Sigmoid colon (tissue), 7 donors: ENCODE results near the gene NPHP4. TPM values are rescaled to one million over a fixed set of nuclear protein-coding genes. Genes with fewer than 3 reads are reported as not detected.

ENCODE experiments used
- DNase-seq: peaks from one replicate; pipeline ENCODE4 v3.0.0-alpha.2; 2019
- H3K27ac ChIP-seq, 4 donors: fragments of 200-600 bp; sonication (generic); one replicate each; pipeline ENCODE4 v1.5.1; 2016 to 2019; ENCODE audit warnings: mild to moderate bottlenecking in 1 of 4
- H3K27me3 ChIP-seq, 3 donors: fragments of 200-600 bp; sonication (generic); one replicate each; pipeline ENCODE4 v1.5.1; 2019; ENCODE audit warnings: mild to moderate bottlenecking in 1 of 3
- H3K36me3 ChIP-seq, 4 donors: fragments of 200-600 bp; sonication (generic); one replicate each; pipeline ENCODE4 v1.5.1; 2016 to 2019
- H3K4me1 ChIP-seq, 4 donors: fragments of 200-600 bp; sonication (generic); one replicate each; pipeline ENCODE4 v1.5.1; 2017 to 2019
- H3K4me3 ChIP-seq, 4 donors: fragments of 200-600 bp; sonication (generic); one replicate each; pipeline ENCODE4 v1.5.1; 2017 to 2019; ENCODE audit warnings: mild to moderate bottlenecking in 2 of 4, moderate library complexity in 1 of 4
- H3K9me3 ChIP-seq, 4 donors: fragments of 200-600 bp in 3 of 4; sonication (generic) in 3 of 4; one replicate each; pipeline versions ENCODE4 v1.5.1 to v1.6.1; 2013 to 2019
- CTCF ChIP-seq, 4 experiments: fragments of 450-650 bp in 3 of 4; fragments of 200-600 bp in 1 of 4; IDR thresholded peaks; one replicate each; pipeline ENCODE4 v1.5.1; 2016 to 2019; ENCODE audit warnings: antibody characterized with exemption in 4 of 4, mild to moderate bottlenecking in 3 of 4, moderate library complexity in 2 of 4
- EP300 ChIP-seq, 4 donors: sonication (generic); formaldehyde crosslinking; IDR thresholded peaks; one replicate each; pipeline ENCODE4 v1.6.1; 2017; ENCODE audit warnings: antibody characterized with exemption in 4 of 4
- POLR2A ChIP-seq, 2 donors: fragments of 450-650 bp; IDR thresholded peaks; one replicate each; pipeline ENCODE4 v1.6.1; 2016; ENCODE audit warnings: antibody characterized with exemption in 2 of 2, mild to moderate bottlenecking in 2 of 2, moderate library complexity in 2 of 2
- POLR2AphosphoS5 ChIP-seq, 4 donors: sonication (generic); formaldehyde crosslinking; IDR thresholded peaks; one replicate each; pipeline ENCODE4 v1.6.1; 2017; ENCODE audit warnings: antibody characterized with exemption in 4 of 4
- WGBS, 2 donors: extraction: QIAGEN DNeasy Blood & Tissue Kit; methylation state at CpG; one replicate each; pipeline ENCODE4 v1.1.7; 2013; 5-methylcytosine and 5-hydroxymethylcytosine counted together
- intact Hi-C: fragments of 100-400 bp; cut with DNase I; formaldehyde crosslinking; loops from one replicate; pipeline ENCODE4 v1.15.1; 2023
- polyA plus RNA-seq, 3 donors: library from polyadenylated mRNA; stranded (reverse); fragments of 200-250 nt; gene quantifications; one replicate each; pipeline ENCODE4 v1.2.3, GENCODE V29; 2013
- total RNA-seq, 4 donors: library from RNA; depleted of rRNA; stranded (reverse); fragments of >200 nt; gene quantifications; one replicate each; pipeline ENCODE4 v1.1.0, GENCODE V29; 2016
- donor health status: healthy with polysubstance abuse.
- donor health status: Bipolar disorder and iron deficiency.
- donor health status: healthy.

Gene NPHP4
- total and polyA plus RNA-seq, 7 donors, result 0.60 to 12.2 (median 5.7) TPM

GRCh38 chr1:5991381-5992025, 722 bp downstream of the NPHP4 start:
- peak overlapping the region; percentile 90 to 96 (median 94) for H3K27ac ChIP-seq
- 1% methylated on average over 60 of the region's 60 CpGs for WGBS, 2 donors

DNA sequence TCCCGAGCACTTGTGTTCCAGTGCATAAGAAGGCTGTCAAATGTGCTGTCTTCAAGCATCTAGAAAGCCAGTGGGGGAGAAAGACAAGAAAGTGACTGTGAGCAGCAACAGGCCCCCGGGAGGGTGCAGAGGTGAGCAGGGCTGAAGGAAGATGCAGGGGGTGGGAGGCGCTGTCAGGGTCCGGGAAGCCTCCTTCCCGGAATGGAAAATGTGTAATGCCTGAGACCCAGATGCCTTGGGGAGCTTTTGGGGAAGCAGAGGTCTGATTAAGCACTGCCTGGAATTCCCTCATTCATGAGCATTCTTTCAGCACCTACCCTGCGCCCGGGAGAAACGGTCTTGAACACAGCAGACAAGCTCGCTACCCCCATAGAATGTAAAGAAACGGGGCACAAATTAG, 1.3 kb downstream of the NPHP4 start:
- Histone ChIP-seq H3K27ac (peak overlapping the region in 2 of 4 donors; percentile 92 to 96), H3K9me3 (no peaks in the 10 kb centered on the region), H3K27me3 (no peaks in the 10 kb centered on the region), H3K4me1 (peaks cover 0 to 24% (median 21%) of the 10 kb centered on the region in 4 donors), H3K4me3 (peak overlapping the region; percentile 51 to 91 (median 88)), H3K36me3 (no peaks in the 10 kb centered on the region)
- no peak for DNase-seq
- 58% methylated on average over 10 of the region's 10 CpGs for WGBS, 2 donors
- intact Hi-C loops, result loop anchor here (5.0 kb wide), 1 partner anchor 206 kb away; the partner anchor contains the start of gene RPL22
- TF ChIP-seq EP300 (IDR thresholded peaks at IDR 0.05) (no peak), POLR2AphosphoS5 (IDR thresholded peaks at IDR 0.05) (no peak)

More at GRCh38 chr1:5991381-5992025, 722 bp downstream of the NPHP4 start:
- Histone ChIP-seq H3K36me3 (no peaks in the 10 kb centered on the region), H3K9me3 (no peaks in the 10 kb centered on the region), H3K27me3 (no peaks in the 10 kb centered on the region), H3K4me3 (peak overlapping the region; percentile 51 to 91 (median 88)), H3K4me1 (peaks cover 0 to 24% (median 21%) of the 10 kb centered on the region in 4 donors)
- intact Hi-C loops, result loop anchor here (5.0 kb wide), 1 partner anchor 206 kb away; the partner anchor contains the start of gene RPL22
- TF ChIP-seq CTCF (IDR thresholded peaks at IDR 0.05) (no peak), POLR2A (IDR thresholded peaks at IDR 0.05) (no peak), POLR2AphosphoS5 (IDR thresholded peaks at IDR 0.05) (no peak), EP300 (IDR thresholded peaks at IDR 0.05) (no peak)
- peak; percentile 76 for DNase-seq

GRCh38 chr1:5989731-5990271, 2.4 kb downstream of the NPHP4 start:
- no peaks in the 10 kb centered on the region for H3K27me3 ChIP-seq
- intact Hi-C loops, result loop anchor here (5.0 kb wide), 1 partner anchor 208 kb away; the partner anchor contains the start of gene RPL22
- H3K4me1 ChIP-seq, result peaks cover 0 to 24% (median 21%) of the 10 kb centered on the region in 4 donors
- H3K9me3 ChIP-seq, result no peaks in the 10 kb centered on the region
- no peak for TF ChIP-seq CTCF (IDR thresholded peaks at IDR 0.05)
- TF ChIP-seq POLR2A (IDR thresholded peaks at IDR 0.05), result no peak
- TF ChIP-seq POLR2AphosphoS5 (IDR thresholded peaks at IDR 0.05), result no peak
- no peak for TF ChIP-seq EP300 (IDR thresholded peaks at IDR 0.05)
- H3K27ac ChIP-seq, result no peak overlapping the region
- 95 to 96% methylated on average over 18 of the region's 18 CpGs for WGBS, 2 donors
- peaks cover 0 to 8% (median 0%) of the 10 kb centered on the region in 4 donors for H3K36me3 ChIP-seq
- no peak for DNase-seq
- H3K4me3 ChIP-seq, result no peak overlapping the region

- Histone ChIP-seq H3K27ac (no peak overlapping the region), H3K36me3 (peaks cover 0 to 13% (median 0%) of the 10 kb centered on the region in 4 donors), H3K27me3 (no peaks in the 10 kb centered on the region), H3K4me3 (no peak overlapping the region), H3K9me3 (no peaks in the 10 kb centered on the region), H3K4me1 (peaks cover 0 to 24% (median 21%) of the 10 kb centered on the region in 4 donors)
- 97 to 99% methylated on average over 5 of the region's 5 CpGs for WGBS, 2 donors
- DNase-seq, result no peak
- TF ChIP-seq POLR2AphosphoS5 (IDR thresholded peaks at IDR 0.05), result no peak
- no peak for TF ChIP-seq POLR2A (IDR thresholded peaks at IDR 0.05)
- TF ChIP-seq EP300 (IDR thresholded peaks at IDR 0.05), result no peak
- TF ChIP-seq CTCF (IDR thresholded peaks at IDR 0.05), result no peak
- intact Hi-C loops, result no loop called here
Measured at GRCh38 chr1:5989286-5989605, 3.0 kb downstream of the NPHP4 start.

DNA sequence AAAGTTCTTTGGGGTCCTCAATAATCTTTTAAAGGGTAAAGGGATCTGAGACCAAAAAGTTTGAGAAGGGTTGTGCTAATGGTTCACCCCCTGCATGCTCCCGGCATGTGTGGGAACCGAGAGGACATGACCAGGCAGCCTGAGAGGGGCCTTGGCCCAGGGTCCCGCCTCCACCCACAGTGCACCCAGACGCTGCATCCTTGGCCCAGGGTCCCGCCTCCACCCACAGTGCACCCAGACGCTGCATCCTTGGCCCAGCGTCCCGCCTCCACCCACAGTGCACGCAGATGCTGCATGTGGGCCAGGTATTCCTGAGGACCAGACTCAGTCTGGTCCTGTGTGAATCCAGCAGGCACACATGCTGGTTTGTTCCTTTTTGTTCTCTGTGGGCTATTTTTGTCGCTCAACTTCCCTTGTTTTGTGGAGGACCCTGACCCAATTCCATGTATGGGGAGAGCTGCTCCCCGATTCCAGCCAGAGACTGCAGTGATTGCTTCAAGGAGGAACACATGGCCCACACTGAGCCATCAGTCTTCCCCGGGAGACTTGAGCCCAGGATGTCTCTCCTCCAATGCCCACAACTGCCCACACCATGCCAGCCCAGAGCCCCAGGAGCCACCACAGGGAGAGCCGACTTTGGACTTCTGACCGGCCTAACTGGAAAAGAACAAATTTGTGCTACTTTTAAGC, 3.5 kb downstream of the NPHP4 start:
- Histone ChIP-seq H3K27me3 (no peaks in the 10 kb centered on the region), H3K4me3 (no peak overlapping the region), H3K36me3 (peaks cover 0 to 18% (median 0%) of the 10 kb centered on the region in 4 donors), H3K4me1 (peaks cover 0 to 22% (median 19%) of the 10 kb centered on the region in 4 donors), H3K27ac (no peak overlapping the region), H3K9me3 (no peaks in the 10 kb centered on the region)
- intact Hi-C loops, result no loop called here
- TF ChIP-seq POLR2AphosphoS5 (IDR thresholded peaks at IDR 0.05) (no peak), POLR2A (IDR thresholded peaks at IDR 0.05) (no peak), EP300 (IDR thresholded peaks at IDR 0.05) (no peak), CTCF (IDR thresholded peaks at IDR 0.05) (no peak)
- WGBS, 2 donors, result 95% methylated on average over 14 of the region's 14 CpGs
- DNase-seq, result no peak
